ENCODE measurements around the gene FBXO31. TPM values are rescaled to one million over a fixed set of nuclear protein-coding genes. Genes with fewer than 3 reads are reported as not detected.
A peak's percentile ranks its signal among the peaks of the same experiment; 100 is the strongest.

The FBXO31 gene
- total RNA-seq, 2 donors from 2014 or later = 39.5 to 65.8 TPM

- intact Hi-C loops (cut with DNase I) = no loop called here
- no peaks in the 10 kb centered on the region for H3K9me3 ChIP-seq
- H3K4me3 ChIP-seq = no peak overlapping the region
- H3K27me3 ChIP-seq (replicated peaks; ENCODE audit: insufficient read depth) = no peaks in the 10 kb centered on the region
- no peak overlapping the region for H3K27ac ChIP-seq
- TF ChIP-seq POLR2A (IDR thresholded peaks at IDR 0.05) = no peak
- TF ChIP-seq CTCF (IDR thresholded peaks at IDR 0.05) = no peak
- no peak for TF ChIP-seq POLR2AphosphoS5 (IDR thresholded peaks at IDR 0.05)
- H3K4me1 ChIP-seq (replicated peaks) = no peaks in the 10 kb centered on the region
- 95% methylated on average over 41 of the region's 41 CpGs for WGBS
- DNase-seq (ENCODE audit: low spot score) = no peak
- H3K36me3 ChIP-seq = peaks cover 16 to 25% of the 10 kb centered on the region in 2 donors
Measured at GRCh38 chr16:87333581-87334331, 49.8 kb downstream of the FBXO31 start.

- TF ChIP-seq CTCF (IDR thresholded peaks at IDR 0.05) (no peak), POLR2AphosphoS5 (IDR thresholded peaks at IDR 0.05) (no peak), POLR2A (IDR thresholded peaks at IDR 0.05) (no peak)
- intact Hi-C loops (cut with DNase I) = no loop called here
- H3K36me3 ChIP-seq = peaks cover 16 to 25% of the 10 kb centered on the region in 2 donors
- DNase-seq (ENCODE audit: low spot score) = no peak
- H3K4me3 ChIP-seq = no peak overlapping the region
- H3K9me3 ChIP-seq = no peaks in the 10 kb centered on the region
- H3K27ac ChIP-seq = no peak overlapping the region
- H3K4me1 ChIP-seq (replicated peaks) = no peaks in the 10 kb centered on the region
- WGBS = 89% methylated on average over 15 of the region's 15 CpGs
- H3K27me3 ChIP-seq (replicated peaks; ENCODE audit: insufficient read depth) = no peaks in the 10 kb centered on the region
Measured at GRCh38 chr16:87333101-87333500, 50.5 kb downstream of the FBXO31 start.

- H3K9me3 ChIP-seq = no peaks in the 10 kb centered on the region
- intact Hi-C loops (cut with DNase I) = no loop called here
- no peak overlapping the region for H3K27ac ChIP-seq
- H3K4me3 ChIP-seq = no peak overlapping the region
- H3K36me3 ChIP-seq = peaks cover 16 to 25% of the 10 kb centered on the region in 2 donors
- DNase-seq (ENCODE audit: low spot score) = peak; percentile 36
- no peak for TF ChIP-seq POLR2AphosphoS5 (IDR thresholded peaks at IDR 0.05)
- TF ChIP-seq POLR2A (IDR thresholded peaks at IDR 0.05) = no peak
- TF ChIP-seq CTCF (IDR thresholded peaks at IDR 0.05) = no peak
- WGBS = 78% methylated on average over 10 of the region's 10 CpGs
- no peaks in the 10 kb centered on the region for H3K4me1 ChIP-seq (replicated peaks)
- no peaks in the 10 kb centered on the region for H3K27me3 ChIP-seq (replicated peaks; ENCODE audit: insufficient read depth)
Measured at GRCh38 chr16:87332150-87332549, 51.4 kb downstream of the FBXO31 start.

DNA sequence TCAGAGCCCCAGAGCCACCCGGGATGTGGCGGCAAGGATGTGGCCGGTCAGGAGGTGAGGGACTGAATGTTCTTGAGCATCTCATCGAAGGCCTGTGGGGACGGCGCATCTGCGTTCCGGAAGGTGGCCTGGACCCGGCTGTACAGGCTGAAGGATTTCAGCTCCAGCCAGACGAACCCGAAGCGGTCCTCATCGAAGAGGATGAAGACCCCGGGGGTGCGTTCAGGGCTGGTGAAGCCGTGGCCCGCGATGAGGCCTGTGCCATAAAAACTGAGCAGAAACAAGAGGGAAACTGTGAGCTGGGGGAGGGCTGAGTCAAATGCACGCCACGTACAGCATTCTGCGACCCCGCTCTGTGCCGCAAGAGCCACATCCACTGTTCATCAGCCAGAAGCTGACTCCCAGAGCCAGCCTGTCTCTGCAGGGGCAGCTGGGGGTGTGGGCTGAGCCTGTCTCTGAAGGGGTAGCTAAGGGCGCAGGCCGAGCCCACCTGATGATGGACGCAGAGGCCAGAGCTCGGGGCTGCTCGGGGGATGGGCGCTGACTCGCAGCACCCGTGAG lies 52.3 kb downstream of the FBXO31 start:
- Histone ChIP-seq H3K4me3 (no peak overlapping the region), H3K27me3 (replicated peaks; ENCODE audit: insufficient read depth) (no peaks in the 10 kb centered on the region), H3K9me3 (no peaks in the 10 kb centered on the region), H3K4me1 (replicated peaks) (no peaks in the 10 kb centered on the region), H3K36me3 (peaks cover 16 to 25% of the 10 kb centered on the region in 2 donors), H3K27ac (no peak overlapping the region)
- 83% methylated on average over 31 of the region's 31 CpGs for WGBS
- intact Hi-C loops (cut with DNase I) = no loop called here
- no peak for DNase-seq (ENCODE audit: low spot score)
- TF ChIP-seq POLR2A (IDR thresholded peaks at IDR 0.05) = no peak
- no peak for TF ChIP-seq CTCF (IDR thresholded peaks at IDR 0.05)
- TF ChIP-seq POLR2AphosphoS5 (IDR thresholded peaks at IDR 0.05) = no peak

- intact Hi-C loops (cut with DNase I) = no loop called here
- DNase-seq (ENCODE audit: low spot score) = no peak
- Histone ChIP-seq H3K27ac (no peak overlapping the region), H3K27me3 (replicated peaks; ENCODE audit: insufficient read depth) (no peaks in the 10 kb centered on the region), H3K4me3 (no peak overlapping the region), H3K9me3 (no peaks in the 10 kb centered on the region), H3K4me1 (replicated peaks) (no peaks in the 10 kb centered on the region), H3K36me3 (peaks cover 16 to 24% of the 10 kb centered on the region in 2 donors)
- TF ChIP-seq POLR2A (IDR thresholded peaks at IDR 0.05) (no peak), CTCF (IDR thresholded peaks at IDR 0.05) (no peak), POLR2AphosphoS5 (IDR thresholded peaks at IDR 0.05) (no peak)
- 94% methylated on average over 15 of the region's 15 CpGs for WGBS
Measured at GRCh38 chr16:87330646-87331045, 52.9 kb downstream of the FBXO31 start.
